Fibroblast of mammary gland (primary cell): ENCODE measurements around the gene YWHAQ.

Experiments
- DNase-seq: peaks from one replicate; pipeline ENCODE4 v3.0.0-alpha.2; 2010; ENCODE audit warnings: low read depth
- H3K4me3 ChIP-seq: 2 replicates; pipeline ENCODE4 v1.5.1; 2011; ENCODE audit warnings: low read depth, mild to moderate bottlenecking, low read length, moderate library complexity; ENCODE audit not compliant: control insufficient read depth
- CTCF ChIP-seq: conservative IDR thresholded peaks from 2 replicates; pipeline ENCODE4 v1.5.1; 2011; ENCODE audit warnings: low read depth, low read length, inconsistent platforms; ENCODE audit not compliant: control insufficient read depth, insufficient read depth

The YWHAQ gene

DNA sequence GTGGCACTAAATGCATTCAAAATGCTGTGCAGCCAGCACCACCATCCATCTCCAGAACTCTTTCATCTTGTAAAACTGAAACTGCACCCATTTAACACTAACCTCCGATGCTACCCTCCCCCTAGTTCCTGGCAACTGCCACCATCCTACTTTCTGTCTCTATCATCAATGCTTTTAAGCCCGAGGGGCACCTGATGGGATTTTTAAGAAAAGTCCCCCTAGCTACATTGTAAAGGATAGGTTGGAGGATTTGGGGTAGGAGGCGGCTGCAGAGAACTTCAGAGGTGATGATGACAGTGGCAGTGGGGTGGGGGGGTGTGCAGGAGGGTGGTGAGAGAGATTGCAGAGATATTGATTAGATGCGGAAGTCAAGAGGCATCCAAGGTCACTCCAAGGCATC lies 10.8 kb upstream of the YWHAQ start:
- TF ChIP-seq CTCF, result no peak
- no peak overlapping the region for H3K4me3 ChIP-seq
- no peak for DNase-seq

DNA sequence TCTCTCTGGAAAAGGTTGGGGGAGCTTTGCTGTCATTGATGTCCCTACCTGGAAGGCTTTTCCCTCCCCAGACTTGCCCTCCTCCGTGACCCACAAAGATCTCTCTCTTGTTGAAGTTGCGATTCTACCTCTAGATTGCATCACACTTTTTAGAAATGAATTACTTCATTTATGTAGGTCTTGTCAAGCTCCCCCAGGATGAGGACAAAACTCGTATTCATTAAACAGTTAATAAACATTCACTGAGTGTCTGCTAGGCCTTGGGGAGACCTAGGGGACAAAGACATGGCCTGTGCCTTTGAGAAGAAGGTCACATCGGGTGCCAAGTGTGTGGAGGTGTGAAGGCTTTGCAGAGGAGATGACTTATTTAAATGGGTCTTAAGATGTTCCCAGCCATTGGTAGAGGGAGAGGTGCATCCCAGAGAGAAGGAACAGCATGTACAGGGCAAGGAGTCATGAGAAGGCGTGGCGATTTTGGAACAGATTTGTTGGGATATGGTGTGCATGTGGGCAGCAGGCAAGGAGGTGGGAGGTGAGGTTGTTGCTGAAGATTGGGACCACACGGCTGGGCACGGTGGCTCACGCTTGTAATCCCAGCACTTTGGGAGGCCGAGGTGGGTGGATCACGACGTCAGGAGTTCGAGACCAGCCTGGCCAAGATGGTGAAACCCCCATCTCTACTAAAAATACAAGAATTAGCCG lies 9.8 kb upstream of the YWHAQ start:
- TF ChIP-seq CTCF, result no peak
- H3K4me3 ChIP-seq, result no peak overlapping the region
- DNase-seq, result peak; percentile 80

DNA sequence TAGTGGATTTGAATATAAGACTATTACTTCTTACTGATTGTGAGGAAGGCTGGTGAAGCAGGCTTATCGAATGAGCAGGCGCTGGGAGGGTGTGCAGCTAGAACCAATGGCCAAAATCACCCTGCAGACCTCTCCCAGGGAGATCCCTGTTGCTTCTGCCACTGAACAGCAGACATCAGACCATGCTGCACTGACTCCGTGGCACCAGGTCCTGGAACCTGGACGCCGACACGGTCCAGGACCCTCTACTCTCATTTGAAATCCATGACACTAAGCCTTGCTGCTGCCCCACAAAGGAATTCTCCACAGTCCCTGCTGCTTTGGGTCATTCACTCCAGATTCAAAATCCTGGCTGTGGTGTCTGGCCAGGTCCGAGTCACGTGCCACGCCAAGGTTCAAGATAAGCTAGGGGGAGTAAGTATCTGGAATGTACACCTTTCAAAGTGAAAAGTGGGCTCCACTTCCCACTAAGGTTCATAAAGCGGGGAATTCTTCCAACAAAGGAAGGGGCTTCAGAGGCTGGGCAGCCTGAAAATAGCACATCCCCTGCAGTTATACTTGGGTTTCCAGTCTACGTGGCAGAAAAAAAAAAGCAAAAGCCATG lies 9.0 kb upstream of the YWHAQ start:
- H3K4me3 ChIP-seq, result no peak overlapping the region
- no peak for DNase-seq
- TF ChIP-seq CTCF, result no peak

DNA sequence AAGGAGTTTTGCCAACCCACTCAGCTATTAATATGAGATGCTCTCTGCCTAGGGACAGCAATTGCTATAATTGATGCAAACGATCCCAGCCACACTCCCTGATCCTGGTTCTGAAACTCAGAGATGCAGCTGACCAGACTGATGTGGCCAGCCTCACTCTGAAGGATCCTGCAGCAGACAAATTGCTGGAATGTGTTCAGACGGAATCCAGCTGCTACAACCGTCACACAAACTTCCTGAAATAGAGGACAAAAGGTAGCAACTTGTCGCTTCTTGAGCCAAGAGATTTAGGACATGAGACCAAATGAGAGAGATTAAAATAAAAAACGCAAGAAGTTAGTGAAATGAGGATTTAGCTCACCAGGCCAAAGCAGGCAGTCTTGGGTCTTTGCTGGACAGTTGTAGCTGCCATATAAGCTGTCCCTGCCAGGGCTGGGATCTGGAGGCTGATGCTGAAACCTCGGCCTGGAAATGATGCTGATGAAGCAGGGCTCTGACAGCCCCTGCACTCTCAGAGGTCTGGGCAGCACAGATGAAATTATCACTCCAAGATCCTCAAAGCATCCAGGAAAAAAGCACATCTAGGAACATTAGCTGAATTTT lies 8.3 kb upstream of the YWHAQ start:
- no peak overlapping the region for H3K4me3 ChIP-seq

DNA sequence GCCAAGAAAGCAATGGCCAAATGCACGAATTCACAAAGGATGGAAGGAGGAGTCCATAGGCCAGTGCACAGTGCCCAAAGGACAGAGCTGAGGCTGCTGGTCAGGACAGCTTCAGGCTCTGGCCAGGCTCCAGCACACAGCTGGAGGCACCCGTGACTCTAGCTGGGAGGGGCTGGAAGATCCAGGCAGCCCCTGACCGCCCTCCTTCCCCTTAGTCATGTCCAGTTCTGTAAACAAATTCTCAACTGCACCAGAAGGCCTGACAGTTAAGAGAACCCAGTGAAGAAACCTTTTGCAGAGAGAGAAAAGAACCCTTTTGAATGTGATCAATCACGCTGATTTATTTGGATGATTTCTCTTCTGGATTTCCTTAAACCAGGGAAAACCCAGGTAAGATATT lies 7.7 kb upstream of the YWHAQ start:
- no peak for TF ChIP-seq CTCF
- DNase-seq, result peak; percentile 96
- H3K4me3 ChIP-seq, result no peak overlapping the region

More for the DNA sequence above, 8.3 kb upstream of the YWHAQ start:
- no peak for TF ChIP-seq CTCF
- no peak for DNase-seq

DNA sequence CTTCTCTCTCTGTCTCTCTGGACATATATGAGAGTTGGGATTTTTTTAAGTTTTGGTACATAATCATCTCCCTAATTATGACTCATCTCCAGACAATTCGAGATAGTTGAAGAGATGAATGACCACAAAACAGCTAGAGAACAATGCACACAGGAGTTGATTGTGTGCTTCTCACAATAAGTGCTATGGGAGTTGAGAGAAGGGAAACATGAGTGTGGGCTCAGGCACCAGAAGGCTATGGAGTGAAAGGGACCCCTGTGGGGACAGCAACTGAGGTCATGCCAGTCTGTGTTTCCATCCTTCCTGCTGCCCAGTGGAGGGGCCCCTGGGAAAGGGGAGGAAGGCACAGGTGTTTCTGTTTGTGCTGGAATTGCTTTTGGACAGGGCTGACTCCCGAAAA lies 6.5 kb upstream of the YWHAQ start:
- DNase-seq, result peak; percentile 60
- H3K4me3 ChIP-seq, result no peak overlapping the region
- no peak for TF ChIP-seq CTCF
